ENCODE results near the gene CDAN1.
"Not testable (repeated sequence)": the region's sequence is repeated elsewhere in the genome, so short reads cannot be mapped to it uniquely, and the experiment has no call there.

Gene CDAN1

GRCh38 chr15:42736793-42737528, at the start of gene CDAN1:
CDAN1 (minus strand) TSS chr15:42737128; CDS start chr15:42737102, 26 bp downstream.
- DNase-seq (ENCODE audit: low read depth in 2 of 2, low spot score in 1 of 2), result peak; percentile 77 to 85

GRCh38 chr15:42785569-42785968, 48.6 kb upstream of the CDAN1 start:
- no peak for DNase-seq (ENCODE audit: low read depth in 2 of 2, low spot score in 1 of 2)

GRCh38 chr15:42784705-42785104, 47.8 kb upstream of the CDAN1 start:
- DNase-seq (ENCODE audit: low read depth in 2 of 2, low spot score in 1 of 2), result no peak

GRCh38 chr15:42782716-42783115, 45.8 kb upstream of the CDAN1 start:
- no peak for DNase-seq (ENCODE audit: low read depth in 2 of 2, low spot score in 1 of 2)

- no peak for DNase-seq (ENCODE audit: low read depth in 2 of 2, low spot score in 1 of 2)
Measured at GRCh38 chr15:42775416-42775815, 38.5 kb upstream of the CDAN1 start.

GRCh38 chr15:42772901-42773300, 36.0 kb upstream of the CDAN1 start:
- no peak for DNase-seq (ENCODE audit: low read depth in 2 of 2, low spot score in 1 of 2)

- DNase-seq (ENCODE audit: low read depth in 2 of 2, low spot score in 1 of 2), result no peak
Measured at GRCh38 chr15:42772144-42772543, 35.2 kb upstream of the CDAN1 start.

- DNase-seq (ENCODE audit: low read depth in 2 of 2, low spot score in 1 of 2), result not testable (repeated sequence)
Measured at GRCh38 chr15:42766109-42766508, 29.2 kb upstream of the CDAN1 start.

GRCh38 chr15:42764154-42764731, 27.3 kb upstream of the CDAN1 start:
- DNase-seq (ENCODE audit: low read depth in 2 of 2, low spot score in 1 of 2), result not testable (repeated sequence)

- not testable (repeated sequence) for DNase-seq (ENCODE audit: low read depth in 2 of 2, low spot score in 1 of 2)
Measured at GRCh38 chr15:42761813-42762212, 24.9 kb upstream of the CDAN1 start.

GRCh38 chr15:42760759-42761158, 23.8 kb upstream of the CDAN1 start:
- no peak for DNase-seq (ENCODE audit: low read depth in 2 of 2, low spot score in 1 of 2)

- no peak for DNase-seq (ENCODE audit: low read depth in 2 of 2, low spot score in 1 of 2)
Measured at GRCh38 chr15:42759093-42759492, 22.2 kb upstream of the CDAN1 start.

- no peak for DNase-seq (ENCODE audit: low read depth in 2 of 2, low spot score in 1 of 2)
Measured at GRCh38 chr15:42750306-42750705, 13.4 kb upstream of the CDAN1 start.

- no peak for DNase-seq (ENCODE audit: low read depth in 2 of 2, low spot score in 1 of 2)
Measured at GRCh38 chr15:42749266-42749665, 12.3 kb upstream of the CDAN1 start.

- DNase-seq (ENCODE audit: low read depth in 2 of 2, low spot score in 1 of 2), result no peak
Measured at GRCh38 chr15:42744195-42744594, 7.3 kb upstream of the CDAN1 start.

GRCh38 chr15:42742149-42742548, 5.2 kb upstream of the CDAN1 start:
- DNase-seq (ENCODE audit: low read depth in 2 of 2, low spot score in 1 of 2), result no peak

- DNase-seq (ENCODE audit: low read depth in 2 of 2, low spot score in 1 of 2), result no peak
Measured at GRCh38 chr15:42741710-42742109, 4.8 kb upstream of the CDAN1 start.

- no peak for DNase-seq (ENCODE audit: low read depth in 2 of 2, low spot score in 1 of 2)
Measured at GRCh38 chr15:42737529-42738328, 801 bp upstream of the CDAN1 start.

- DNase-seq (ENCODE audit: low read depth in 2 of 2, low spot score in 1 of 2), result no peak
Measured at GRCh38 chr15:42736178-42736792, 643 bp downstream of the CDAN1 start.

GRCh38 chr15:42735382-42736165, 1.4 kb downstream of the CDAN1 start:
- no peak for DNase-seq (ENCODE audit: low read depth in 2 of 2, low spot score in 1 of 2)
